Neutrophil (primary cell): ENCODE measurements around the gene MRPS33.
A peak's percentile ranks its signal among the peaks of the same experiment; 100 is the strongest.

Source experiments
- H3K27ac ChIP-seq: fragments of 200-600 bp; sonication (generic); 2 replicates; pipeline ENCODE4 v1.5.1; 2016; ENCODE audit warnings: mild to moderate bottlenecking, moderate library complexity
- H3K27me3 ChIP-seq: fragments of 200-600 bp; sonication (generic); 2 replicates; pipeline ENCODE4 v1.6.0; 2016; ENCODE audit warnings: mild to moderate bottlenecking
- H3K36me3 ChIP-seq: fragments of 200-600 bp; sonication (generic); 2 replicates; pipeline ENCODE4 v1.5.1; 2017
- H3K4me1 ChIP-seq, 2 experiments: fragments of 200-600 bp in 1 of 2; sonication (generic) in 1 of 2; 1 replicate in 1 of 2; 2 replicates in 1 of 2; pipeline versions ENCODE4 v1.5.1 to v1.6.1; 2013 to 2016; ENCODE audit warnings: low read depth in 1 of 2, low read length in 1 of 2, mild to moderate bottlenecking in 1 of 2, moderate library complexity in 1 of 2; ENCODE audit not compliant: control insufficient read depth in 1 of 2, insufficient read depth in 1 of 2
- H3K4me3 ChIP-seq, 2 experiments: fragments of 200-600 bp in 1 of 2; sonication (generic) in 1 of 2; 1 replicate in 1 of 2; 2 replicates in 1 of 2; pipeline ENCODE4 v1.5.1; 2013 to 2016; ENCODE audit warnings: low read depth in 1 of 2, low read length in 1 of 2, mild to moderate bottlenecking in 1 of 2, moderate library complexity in 1 of 2
- H3K9me3 ChIP-seq: fragments of 200-600 bp; sonication (generic); 2 replicates; pipeline ENCODE4 v1.5.1; 2016
- TF ChIP-seq, protein P1 (sequence below): fragments of 200-600 bp; sonication (generic); IDR thresholded peaks from 2 replicates; pipeline ENCODE4 v1.5.1; 2016; ENCODE audit warnings: antibody characterized with exemption

The MRPS33 gene

DNA sequence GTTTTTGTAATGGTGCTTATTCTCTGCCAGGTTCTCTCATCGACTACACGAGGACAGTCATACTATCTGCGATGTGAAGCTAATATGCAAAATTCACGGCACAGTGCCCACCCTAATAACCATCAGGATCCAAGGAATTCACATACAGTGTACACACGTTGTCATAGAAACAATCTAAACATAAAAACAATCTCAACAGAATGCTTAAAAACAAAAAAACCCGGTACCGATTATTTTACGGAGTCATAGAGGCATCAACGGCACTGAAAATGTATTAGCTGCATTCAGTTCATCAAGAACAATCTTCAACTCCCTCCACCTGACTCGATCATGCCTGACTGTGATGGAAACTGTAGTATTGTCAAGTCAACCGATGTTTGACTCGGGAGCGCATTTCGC is 628 bp downstream of the MRPS33 start:
- Histone ChIP-seq H3K27ac (peak overlapping the region; percentile 62), H3K36me3 (no peaks in the 10 kb centered on the region), H3K4me1 (peaks cover 18 to 20% of the 10 kb centered on the region in 2 experiments), H3K9me3 (no peaks in the 10 kb centered on the region), H3K27me3 (peaks cover 40% of the 10 kb centered on the region), H3K4me3 (peak overlapping the region; percentile 61 to 68)
- TF ChIP-seq, protein P1, sequence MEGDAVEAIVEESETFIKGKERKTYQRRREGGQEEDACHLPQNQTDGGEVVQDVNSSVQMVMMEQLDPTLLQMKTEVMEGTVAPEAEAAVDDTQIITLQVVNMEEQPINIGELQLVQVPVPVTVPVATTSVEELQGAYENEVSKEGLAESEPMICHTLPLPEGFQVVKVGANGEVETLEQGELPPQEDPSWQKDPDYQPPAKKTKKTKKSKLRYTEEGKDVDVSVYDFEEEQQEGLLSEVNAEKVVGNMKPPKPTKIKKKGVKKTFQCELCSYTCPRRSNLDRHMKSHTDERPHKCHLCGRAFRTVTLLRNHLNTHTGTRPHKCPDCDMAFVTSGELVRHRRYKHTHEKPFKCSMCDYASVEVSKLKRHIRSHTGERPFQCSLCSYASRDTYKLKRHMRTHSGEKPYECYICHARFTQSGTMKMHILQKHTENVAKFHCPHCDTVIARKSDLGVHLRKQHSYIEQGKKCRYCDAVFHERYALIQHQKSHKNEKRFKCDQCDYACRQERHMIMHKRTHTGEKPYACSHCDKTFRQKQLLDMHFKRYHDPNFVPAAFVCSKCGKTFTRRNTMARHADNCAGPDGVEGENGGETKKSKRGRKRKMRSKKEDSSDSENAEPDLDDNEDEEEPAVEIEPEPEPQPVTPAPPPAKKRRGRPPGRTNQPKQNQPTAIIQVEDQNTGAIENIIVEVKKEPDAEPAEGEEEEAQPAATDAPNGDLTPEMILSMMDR, result no peak

DNA sequence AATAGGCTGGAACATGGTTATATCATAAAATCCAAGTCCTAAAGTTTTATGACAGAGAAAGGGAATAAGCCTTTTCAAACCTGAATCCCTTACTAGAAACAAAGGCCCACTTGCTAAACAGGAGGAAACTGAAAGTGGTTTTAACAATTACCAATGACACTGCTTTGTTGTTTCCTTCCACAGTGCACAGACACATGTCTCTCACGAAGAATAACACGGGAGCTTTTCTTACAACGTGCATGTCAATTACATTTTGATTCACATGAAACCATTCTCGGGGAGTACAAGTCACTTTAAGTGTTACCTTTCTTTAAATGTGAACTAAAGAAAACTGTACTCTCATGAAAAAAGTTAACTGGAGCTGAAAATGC is 1.4 kb downstream of the MRPS33 start:
- Histone ChIP-seq H3K9me3 (no peaks in the 10 kb centered on the region), H3K4me3 (no peak overlapping the region), H3K27ac (no peak overlapping the region), H3K27me3 (peaks cover 32% of the 10 kb centered on the region), H3K36me3 (no peaks in the 10 kb centered on the region), H3K4me1 (peaks cover 18 to 20% of the 10 kb centered on the region in 2 experiments)
- TF ChIP-seq, protein P1, result no peak

DNA sequence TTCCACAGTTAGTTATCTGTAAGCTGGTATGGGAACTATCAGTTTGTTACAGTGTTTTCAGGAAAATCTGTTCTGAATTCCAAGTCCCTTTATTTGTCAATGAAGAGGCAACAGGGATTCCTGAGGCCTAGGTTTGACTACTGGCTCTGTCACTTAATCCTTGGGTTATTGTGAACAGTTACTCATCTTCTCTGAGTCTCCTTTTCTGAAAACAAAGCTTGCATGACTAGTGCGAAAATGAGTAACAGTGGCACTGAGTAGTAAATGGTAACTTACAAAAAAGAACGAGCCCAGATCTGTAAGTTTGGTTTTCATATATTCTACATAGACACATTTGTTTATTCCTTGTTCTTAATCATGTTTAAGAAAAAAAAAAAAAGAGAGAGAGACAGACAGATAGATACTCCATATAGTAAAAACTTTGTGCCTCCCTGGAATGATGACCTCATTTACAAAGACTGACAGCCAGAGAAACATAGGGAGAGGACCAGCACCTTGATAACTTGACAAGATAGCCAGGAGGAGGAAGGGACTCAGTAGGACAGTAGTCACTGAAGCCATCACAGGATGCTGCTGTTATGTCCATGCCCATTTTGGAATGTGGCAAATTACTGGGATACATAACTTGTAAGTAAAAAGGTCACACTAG is 1.9 kb downstream of the MRPS33 start:
- H3K27me3 ChIP-seq, result peaks cover 27% of the 10 kb centered on the region
- H3K27ac ChIP-seq, result no peak overlapping the region
- peaks cover 2% of the 10 kb centered on the region for H3K36me3 ChIP-seq
- peaks cover 18 to 20% of the 10 kb centered on the region in 2 experiments for H3K4me1 ChIP-seq
- no peak overlapping the region for H3K4me3 ChIP-seq
- TF ChIP-seq, protein P1, result no peak
- no peaks in the 10 kb centered on the region for H3K9me3 ChIP-seq

DNA sequence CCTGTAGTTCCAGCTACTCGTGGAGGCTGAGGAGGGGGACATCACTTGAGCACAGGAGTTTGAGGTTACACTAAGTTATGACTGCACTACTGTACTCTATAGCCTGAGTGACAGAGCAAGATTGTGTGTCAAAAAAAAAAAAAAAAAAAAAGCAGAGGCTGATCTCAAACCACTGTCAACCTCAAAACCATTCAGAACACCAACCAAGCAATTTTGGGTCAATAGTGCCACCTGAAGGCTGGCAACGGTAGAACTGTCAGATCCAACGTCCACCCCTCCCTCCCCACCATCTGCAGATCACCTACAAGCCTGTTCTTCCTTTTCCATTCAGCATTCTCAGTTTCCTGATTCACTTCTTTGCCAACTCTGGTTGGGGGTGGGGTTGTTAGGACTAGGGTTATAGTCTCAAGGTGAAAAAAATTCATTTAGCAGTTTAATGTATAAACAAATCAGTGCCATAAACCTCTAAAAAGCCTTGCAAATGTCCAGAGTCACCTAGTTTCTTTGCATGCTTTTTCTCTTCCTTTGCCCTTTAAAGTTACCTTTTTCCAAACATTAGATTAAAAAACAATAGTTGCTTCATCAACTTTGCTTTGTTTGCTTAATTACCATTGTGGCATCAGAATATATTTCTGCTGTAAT is 2.6 kb downstream of the MRPS33 start:
- Histone ChIP-seq H3K4me1 (peaks cover 18 to 20% of the 10 kb centered on the region in 2 experiments), H3K9me3 (no peaks in the 10 kb centered on the region), H3K27me3 (peaks cover 21% of the 10 kb centered on the region), H3K36me3 (peaks cover 7% of the 10 kb centered on the region), H3K4me3 (no peak overlapping the region), H3K27ac (no peak overlapping the region)
- TF ChIP-seq, protein P1, result peak; percentile 36

DNA sequence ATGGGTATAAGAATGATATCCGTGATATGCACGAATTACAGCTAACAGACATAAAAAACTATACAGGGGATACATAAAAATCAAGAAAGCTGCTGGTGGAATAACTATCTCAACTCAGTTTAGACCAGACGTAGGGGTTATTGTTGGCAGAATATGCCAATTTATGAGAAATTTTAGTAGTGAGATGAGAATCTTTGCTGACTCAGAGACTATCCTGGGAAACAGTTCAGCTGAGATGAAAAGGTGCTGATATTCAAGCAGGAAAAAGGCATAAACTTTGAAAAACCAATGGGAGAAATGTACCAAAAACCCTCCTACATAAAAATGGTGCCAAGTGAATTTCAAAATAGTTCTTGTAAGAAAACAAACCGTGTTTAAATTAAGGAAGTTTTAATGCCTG is 3.3 kb downstream of the MRPS33 start:
- Histone ChIP-seq H3K9me3 (no peaks in the 10 kb centered on the region), H3K27ac (no peak overlapping the region), H3K4me1 (peaks cover 18 to 20% of the 10 kb centered on the region in 2 experiments), H3K36me3 (peaks cover 14% of the 10 kb centered on the region), H3K4me3 (no peak overlapping the region), H3K27me3 (peaks cover 14% of the 10 kb centered on the region)
- TF ChIP-seq, protein P1, result no peak
